ENCODE results near the gene GPR135.

GRCh38 chr14:59475709-59476108, 10.5 kb upstream of the GPR135 start:
- TF ChIP-seq REST (IDR thresholded peaks at IDR 0.05; ENCODE audit: low read depth) (no peak), TEAD4 (IDR thresholded peaks at IDR 0.05) (no peak), EGR1 (IDR thresholded peaks at IDR 0.05) (no peak), RAD21 (IDR thresholded peaks at IDR 0.05; ENCODE audit: low read depth) (no peak), YY1 (IDR thresholded peaks at IDR 0.05; ENCODE audit: low read depth) (no peak), CREB1 (IDR thresholded peaks at IDR 0.05; ENCODE audit: low read depth) (no peak), TCF12 (IDR thresholded peaks at IDR 0.05; ENCODE audit: low read depth) (no peak)
